Daoy (cell line): ENCODE measurements around the gene TRIO. TPM values are rescaled to one million over a fixed set of nuclear protein-coding genes. Genes with fewer than 3 reads are reported as not detected.
"Not testable (repeated sequence)": the region's sequence is repeated elsewhere in the genome, so short reads cannot be mapped to it uniquely, and the experiment has no call there.

ENCODE experiments used
- DNase-seq: peaks from one replicate; pipeline ENCODE4 v3.0.0-alpha.2; 2015; ENCODE audit warnings: low read depth
- total RNA-seq: library from RNA; depleted of rRNA; stranded (reverse); fragments of >200 nt; shearing (Covaris generic); gene quantifications from 2 replicates; pipeline ENCODE4 v1.2.3, GENCODE V29; 2014

The TRIO gene
- total RNA-seq, 1 experiment from 2014 or later: 112 TPM

GRCh38 chr5:14429101-14430050, 286.2 kb downstream of the TRIO start:
- DNase-seq: no peak

GRCh38 chr5:14431534-14431933, 288.4 kb downstream of the TRIO start:
- DNase-seq: no peak

GRCh38 chr5:14432931-14433589, 289.9 kb downstream of the TRIO start:
- no peak for DNase-seq

GRCh38 chr5:14435481-14435880, 292.3 kb downstream of the TRIO start:
- DNase-seq: no peak

- DNase-seq: not testable (repeated sequence)
These were observed 293.0 kb downstream of the TRIO start for GRCh38 chr5:14436122-14436521.

GRCh38 chr5:14436801-14437542, 293.8 kb downstream of the TRIO start:
- no peak for DNase-seq

- no peak for DNase-seq
These were observed 295.1 kb downstream of the TRIO start for GRCh38 chr5:14438195-14438606.

GRCh38 chr5:14439087-14439871, 296.1 kb downstream of the TRIO start:
- no peak for DNase-seq

GRCh38 chr5:14440223-14440581, 297.1 kb downstream of the TRIO start:
- DNase-seq: no peak

GRCh38 chr5:14440582-14441431, 297.7 kb downstream of the TRIO start:
- no peak for DNase-seq

GRCh38 chr5:14441641-14442040, 298.5 kb downstream of the TRIO start:
- no peak for DNase-seq

GRCh38 chr5:14442536-14442935, 299.4 kb downstream of the TRIO start:
- DNase-seq: no peak

- DNase-seq: no peak
These were observed 300.5 kb downstream of the TRIO start for GRCh38 chr5:14443671-14444093.

GRCh38 chr5:14444161-14444560, 301.0 kb downstream of the TRIO start:
- no peak for DNase-seq

GRCh38 chr5:14445013-14445412, 301.9 kb downstream of the TRIO start:
- DNase-seq: peak; percentile 34

- DNase-seq: no peak
These were observed 302.6 kb downstream of the TRIO start for GRCh38 chr5:14445576-14446290.

- no peak for DNase-seq
These were observed 305.1 kb downstream of the TRIO start for GRCh38 chr5:14447958-14448911.

- peak; percentile 65 for DNase-seq
These were observed 306.0 kb downstream of the TRIO start for GRCh38 chr5:14449052-14449661.
